Right renal pelvis (tissue), 4 donors: ENCODE data around the gene TMEM95. TPM values are rescaled to one million over a fixed set of nuclear protein-coding genes. Genes with fewer than 3 reads are reported as not detected.
"Not testable (repeated sequence)": the region's sequence is repeated elsewhere in the genome, so short reads cannot be mapped to it uniquely, and the experiment has no call there.

Experiments
- DNase-seq, 4 donors: peaks; one replicate each; pipeline ENCODE4 v3.0.0-alpha.2; 2013; ENCODE audit warnings: low read depth in 4 of 4, low spot score in 3 of 4, missing footprints in 1 of 4
- polyA plus RNA-seq, 4 donors: library from polyadenylated mRNA; unstranded; fragments of 120-200 nt; gene quantifications; one replicate each; pipeline ENCODE4 v1.2.1, GENCODE V29; 2013; ENCODE audit not compliant: insufficient read length in 4 of 4

The TMEM95 gene
- polyA plus RNA-seq, 4 donors, result not detected

DNA sequence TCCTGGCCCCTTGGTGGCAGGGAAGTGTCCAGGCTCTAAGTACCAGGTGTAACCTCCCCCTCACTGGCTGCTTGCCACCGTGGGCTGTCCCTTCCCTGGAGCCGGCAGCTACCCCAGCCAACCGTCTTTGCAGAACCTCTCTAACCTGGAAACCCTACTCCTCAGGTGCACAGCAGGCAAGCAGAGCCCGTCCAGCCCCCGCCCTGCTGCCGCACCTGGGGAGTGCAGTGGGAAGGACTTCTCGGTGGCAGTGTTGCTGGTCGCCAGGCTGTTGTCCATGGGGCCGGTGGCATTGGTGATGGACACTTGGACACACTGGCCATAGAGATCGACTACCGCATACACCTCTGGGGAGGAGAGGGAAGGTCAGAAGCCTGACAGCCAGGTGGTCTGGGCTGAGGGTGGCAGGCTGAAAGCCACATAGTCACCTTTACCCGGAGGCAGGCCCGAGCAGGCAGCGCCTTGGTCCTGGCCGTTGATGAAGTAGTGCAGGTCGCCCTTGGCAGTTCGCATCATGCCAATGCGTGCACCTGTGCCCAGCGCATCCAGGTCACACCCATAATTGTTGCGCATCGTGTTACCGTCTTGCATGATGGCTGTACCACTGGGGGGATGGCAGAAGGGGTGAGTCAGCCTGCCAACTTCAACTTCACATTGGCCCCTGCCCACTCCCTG lies 32.3 kb upstream of the TMEM95 start:
- no peak for DNase-seq

GRCh38 chr17:7323731-7324437 lies 31.1 kb upstream of the TMEM95 start:
- DNase-seq, result no peak

DNA sequence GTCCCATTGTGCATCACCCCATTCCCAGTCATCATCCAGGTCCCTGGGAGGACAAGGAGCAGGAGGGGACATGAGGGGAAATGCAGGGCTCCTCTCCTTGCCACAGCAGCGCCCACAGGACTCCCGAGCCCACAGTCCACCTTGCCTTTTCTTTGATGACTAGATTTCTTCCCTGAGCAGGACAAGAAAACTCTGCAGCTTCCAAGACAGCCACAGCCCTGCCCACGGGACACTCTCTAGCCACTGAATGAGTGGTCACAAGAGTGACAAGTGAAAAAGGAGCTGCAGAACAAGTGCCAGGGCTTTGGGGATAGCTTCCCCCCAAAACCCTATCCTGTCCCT lies 30.5 kb upstream of the TMEM95 start:
- no peak for DNase-seq

DNA sequence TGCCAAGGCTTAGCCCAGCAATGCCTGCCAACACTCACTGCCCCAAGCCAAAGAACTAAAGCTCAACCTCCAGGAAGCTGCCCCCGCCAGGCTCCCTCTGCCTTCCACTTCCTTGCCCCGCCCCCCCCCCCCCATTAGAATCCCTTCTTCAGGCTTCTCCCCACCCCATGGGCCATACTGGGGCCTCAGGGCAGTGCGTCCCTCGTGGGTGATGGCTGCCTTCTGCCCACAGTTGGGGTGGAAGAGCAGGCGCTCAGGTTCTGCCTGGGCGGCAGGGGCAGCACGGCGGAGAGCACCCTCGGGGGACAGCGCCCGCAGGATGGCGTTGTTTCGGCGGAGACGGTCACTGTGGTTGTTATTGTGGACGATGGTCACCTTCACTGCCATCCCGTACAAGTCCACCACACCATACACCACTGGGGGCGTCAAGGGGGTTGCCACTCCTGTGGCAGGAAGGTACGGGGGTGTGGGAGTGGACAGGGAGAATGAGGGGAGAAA lies 29.9 kb upstream of the TMEM95 start:
- DNase-seq, result no peak

- DNase-seq, result no peak
Measured at GRCh38 chr17:7326186-7326585, 28.8 kb upstream of the TMEM95 start.

GRCh38 chr17:7327056-7327455 lies 27.9 kb upstream of the TMEM95 start:
- DNase-seq, result no peak

DNA sequence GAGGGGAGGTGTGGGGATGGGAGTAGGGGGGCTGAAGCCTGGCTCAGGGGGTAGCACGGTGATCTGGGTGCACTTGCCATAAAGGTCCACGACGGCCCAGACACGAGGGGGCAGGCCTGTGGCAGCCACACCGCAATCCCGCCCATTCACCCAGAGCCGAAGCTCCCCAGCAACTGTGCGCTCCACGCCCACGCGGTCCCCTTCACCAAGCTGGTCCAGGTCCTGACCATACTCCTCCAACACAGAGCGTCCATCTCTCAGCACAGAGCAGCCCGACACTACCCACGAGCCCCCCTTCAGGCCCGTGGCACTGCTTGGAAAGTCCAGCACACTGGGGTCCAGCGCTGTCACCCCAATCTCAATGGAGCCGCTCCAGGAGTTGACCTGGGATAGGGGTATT lies 27.5 kb upstream of the TMEM95 start:
- no peak for DNase-seq

DNA sequence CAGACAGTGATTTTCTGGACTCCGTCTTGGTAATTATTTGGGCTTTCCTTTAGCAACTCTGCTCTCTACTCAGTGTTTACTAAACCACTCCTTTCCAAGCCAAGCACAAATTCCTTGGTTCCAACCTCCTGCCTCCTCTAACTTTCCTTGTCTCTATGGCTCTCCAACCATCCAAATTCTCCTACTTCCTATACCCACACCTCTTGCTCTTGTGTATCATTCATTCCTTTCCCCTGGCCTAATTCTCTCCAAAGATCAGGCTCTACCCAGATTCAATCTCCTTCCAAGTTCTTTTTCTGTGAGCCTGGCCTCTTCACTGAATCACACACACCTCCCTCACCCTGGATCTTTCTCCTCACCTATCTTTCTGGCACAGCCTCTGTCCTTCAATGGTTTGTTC lies 26.9 kb upstream of the TMEM95 start:
- DNase-seq, result no peak

DNA sequence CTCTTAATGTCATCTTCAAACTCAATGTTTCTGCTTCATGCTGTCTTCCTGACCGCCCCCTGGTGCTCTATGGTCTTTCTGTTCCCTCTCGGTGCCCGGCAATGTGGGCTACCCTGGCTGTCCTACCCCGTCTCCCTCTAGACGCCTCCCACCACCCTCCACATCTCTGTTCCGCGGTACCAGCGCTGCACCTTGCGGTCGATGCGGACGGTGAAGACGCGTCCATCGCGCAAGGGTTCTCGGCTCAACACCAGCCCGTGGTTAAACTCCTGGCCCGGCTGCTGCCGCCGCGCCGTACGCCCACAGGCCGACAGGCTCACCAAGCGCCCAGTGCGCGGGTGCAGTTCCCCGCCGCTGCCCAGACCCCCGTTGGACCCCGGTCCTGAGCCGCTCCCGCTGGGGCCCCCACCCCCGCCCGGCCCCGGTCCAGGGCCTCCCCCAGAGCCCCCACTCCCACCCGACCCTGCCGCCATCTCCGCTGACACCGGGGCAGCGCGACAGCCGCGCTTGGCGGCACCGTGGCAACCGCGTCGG lies 26.0 kb upstream of the TMEM95 start, which contains the start of gene NEURL4:
TSS of gene NEURL4 (minus strand) at position 496 of the 534 bp plus-strand sequence. CDS start at position 473, 23 bp downstream.
- no peak for DNase-seq

DNA sequence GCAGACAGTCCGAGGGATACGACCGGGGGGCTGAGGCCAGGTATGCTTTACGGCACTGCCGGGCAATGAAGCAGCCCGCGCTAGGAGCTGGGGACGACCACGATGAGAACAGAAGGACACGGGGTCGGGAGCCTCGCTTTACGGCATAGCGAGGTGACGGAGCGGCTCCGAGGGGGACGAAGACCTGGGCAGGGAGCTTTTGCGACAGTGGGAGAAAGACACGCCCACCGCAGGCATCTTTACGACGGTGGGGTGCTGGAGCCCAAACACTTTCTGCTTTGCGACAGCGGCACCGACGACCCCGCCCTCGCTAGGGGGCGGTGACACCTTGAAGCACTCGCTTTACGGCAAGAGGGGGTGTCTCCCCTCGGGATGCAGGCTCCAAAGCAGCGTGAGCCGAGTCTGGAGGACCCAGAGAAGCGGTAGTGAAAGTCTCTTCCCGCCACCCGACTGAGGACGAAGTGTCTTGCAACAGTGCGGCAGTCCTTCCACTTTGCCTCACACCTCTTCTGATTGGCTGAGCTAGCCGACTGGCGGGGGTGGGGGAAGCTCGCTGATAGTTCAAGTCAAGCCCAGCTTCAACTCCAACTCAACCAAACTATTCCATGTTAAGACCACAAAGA lies 25.5 kb upstream of the TMEM95 start:
- peak; percentile 97 to 99 (median 98) for DNase-seq

DNA sequence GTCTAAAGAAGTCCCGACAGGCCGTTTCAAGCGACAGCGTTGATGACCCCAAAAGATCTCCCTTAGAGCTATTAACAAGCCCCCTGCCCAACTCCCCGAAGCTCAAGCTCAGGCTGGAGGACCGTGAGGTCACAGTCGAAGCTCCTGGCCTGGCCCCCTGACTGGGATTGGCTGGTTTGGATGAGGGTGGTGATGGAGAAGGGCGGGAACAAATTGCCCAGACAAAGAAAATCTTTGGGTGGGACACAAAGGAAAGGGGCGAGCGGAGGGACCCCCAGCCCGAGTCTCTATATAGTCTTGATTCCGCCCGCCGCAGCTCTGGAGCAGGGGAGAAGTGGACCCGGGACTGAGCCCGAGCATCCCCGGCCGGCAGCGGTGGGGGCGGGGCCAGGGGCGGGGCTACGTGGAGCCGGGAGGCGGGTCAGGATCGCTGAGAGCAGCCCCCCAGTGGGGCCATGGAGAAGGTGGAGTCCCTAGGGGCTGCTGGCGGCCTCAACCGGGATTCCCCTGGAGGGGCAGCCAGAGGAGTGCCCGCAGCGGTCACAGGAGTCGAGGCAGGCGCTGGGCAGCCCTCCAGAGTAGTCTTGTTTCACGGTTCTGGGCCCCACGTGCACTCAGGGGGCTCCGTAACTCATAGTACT lies 24.8 kb upstream of the TMEM95 start:
- peak in 2 of 4 donors; percentile 77 to 78 for DNase-seq

GRCh38 chr17:7330638-7331015 lies 24.3 kb upstream of the TMEM95 start:
- DNase-seq, result no peak

- DNase-seq, result no peak
Measured at GRCh38 chr17:7332111-7332510, 22.8 kb upstream of the TMEM95 start.

GRCh38 chr17:7332600-7333069 lies 22.3 kb upstream of the TMEM95 start:
- not testable (repeated sequence) for DNase-seq

GRCh38 chr17:7334938-7335538 lies 19.9 kb upstream of the TMEM95 start:
- no peak for DNase-seq

- not testable (repeated sequence) for DNase-seq
Measured at GRCh38 chr17:7335765-7336164, 19.2 kb upstream of the TMEM95 start.

DNA sequence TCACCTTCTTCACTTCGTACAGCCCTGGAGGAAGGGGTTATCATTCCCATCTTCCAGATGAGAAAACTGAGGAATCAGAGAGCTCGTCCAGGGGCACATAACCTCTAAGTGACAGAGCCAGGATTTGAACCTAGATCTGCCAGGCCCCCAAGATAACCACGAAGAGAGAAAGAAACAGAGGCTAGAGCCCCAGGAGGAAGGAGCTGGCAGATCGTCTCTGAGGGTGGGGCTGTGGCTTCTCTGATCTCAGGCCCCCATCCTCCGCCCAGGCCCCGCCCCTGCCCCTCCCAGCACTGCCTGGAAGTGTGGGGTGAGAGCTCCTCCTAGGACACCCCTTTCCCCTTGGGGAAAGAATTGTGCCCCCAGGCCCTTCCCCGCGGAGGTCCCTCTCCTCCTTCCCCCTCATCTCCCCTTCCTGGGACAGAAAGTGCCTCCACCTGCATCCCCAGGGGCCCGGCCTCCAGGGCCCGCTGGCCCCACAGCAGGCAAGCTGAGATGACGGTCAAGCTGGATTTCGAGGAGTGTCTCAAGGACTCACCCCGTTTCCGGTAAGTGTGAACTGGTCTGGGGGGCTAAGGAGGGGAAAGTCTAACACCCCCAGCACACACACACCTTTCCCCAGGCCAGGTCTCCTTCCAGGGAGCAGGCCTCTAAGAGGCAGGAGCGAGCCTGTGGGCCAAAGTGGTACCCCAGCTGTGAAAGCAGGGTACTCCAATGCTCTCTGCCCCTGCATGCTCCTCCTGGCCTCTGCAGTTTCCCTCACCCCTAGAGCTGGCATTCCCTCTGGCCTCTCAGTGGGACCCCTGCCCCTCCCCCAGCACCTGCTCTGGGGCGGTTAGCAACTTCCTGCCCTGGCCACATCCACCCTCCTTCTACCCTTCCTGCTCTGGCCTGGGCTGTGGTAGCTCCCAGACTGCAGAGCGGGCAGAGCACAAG lies 18.4 kb upstream of the TMEM95 start, which contains the start of gene ACAP1:
TSS of gene ACAP1 (plus strand) at position 290 of the 936 bp plus-strand sequence. CDS start at position 496, 206 bp downstream.
- no peak for DNase-seq

- not testable (repeated sequence) for DNase-seq
Measured at GRCh38 chr17:7337600-7337999, 17.4 kb upstream of the TMEM95 start.

DNA sequence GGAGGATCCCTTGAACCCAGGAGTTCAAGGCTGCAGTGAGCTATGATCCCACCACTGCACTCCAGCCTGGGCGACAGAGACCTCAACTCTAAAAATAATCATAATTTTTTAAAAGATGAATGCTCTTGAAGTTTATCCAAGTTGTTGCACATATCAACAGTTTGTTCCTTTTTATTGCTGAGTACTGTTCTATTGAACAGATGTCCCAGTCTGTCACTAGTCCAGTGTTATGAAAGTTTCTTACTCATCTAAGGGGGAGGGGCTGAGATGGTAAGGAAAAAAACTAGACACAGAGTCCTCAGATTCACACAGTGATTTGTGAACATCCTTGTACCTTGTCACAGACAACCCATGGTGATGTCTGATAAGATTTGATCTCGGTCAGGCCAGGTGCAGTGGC lies 14.8 kb upstream of the TMEM95 start:
- DNase-seq, result no peak
